Liver (tissue), 9 donors: ENCODE data around the gene TNFSF12. TPM values are rescaled to one million over a fixed set of nuclear protein-coding genes. Genes with fewer than 3 reads are reported as not detected.
A peak's percentile ranks its signal among the peaks of the same experiment; 100 is the strongest.

Experiments used
- DNase-seq: peaks from one replicate; pipeline ENCODE4 v3.0.0-alpha.2; 2017; ENCODE audit warnings: low spot score
- H3K27ac ChIP-seq, 2 donors: one replicate each; pipeline ENCODE4 v1.7.0; 2013; ENCODE audit warnings: inconsistent platforms in 2 of 2, low read length in 2 of 2, control low read depth in 1 of 2, low read depth in 1 of 2, mild to moderate bottlenecking in 1 of 2
- H3K27me3 ChIP-seq, 4 donors: one replicate each; pipeline versions ENCODE4 v1.6.1 to v1.7.0; 2013; ENCODE audit warnings: low read length in 3 of 4, inconsistent platforms in 1 of 4, mild to moderate bottlenecking in 1 of 4, moderate library complexity in 1 of 4; ENCODE audit not compliant: control insufficient read depth in 4 of 4, insufficient read depth in 4 of 4
- H3K36me3 ChIP-seq, 4 donors: one replicate each; pipeline versions ENCODE4 v1.6.1 to v1.7.0; 2013; ENCODE audit warnings: low read length in 3 of 4, mild to moderate bottlenecking in 3 of 4, low read depth in 1 of 4, moderate library complexity in 1 of 4; ENCODE audit not compliant: control insufficient read depth in 4 of 4, insufficient read depth in 3 of 4
- H3K4me1 ChIP-seq, 4 donors: one replicate each; pipeline versions ENCODE4 v1.6.1 to v1.7.0; 2013; ENCODE audit warnings: low read length in 3 of 4, mild to moderate bottlenecking in 3 of 4, moderate library complexity in 1 of 4; ENCODE audit not compliant: control insufficient read depth in 4 of 4, insufficient read depth in 4 of 4
- H3K4me3 ChIP-seq, 3 donors: one replicate each; pipeline versions ENCODE4 v1.6.1 to v1.7.0; 2013; ENCODE audit warnings: low read length in 3 of 3, control low read depth in 1 of 3, low read depth in 1 of 3, mild to moderate bottlenecking in 1 of 3
- H3K9ac ChIP-seq, 2 donors: one replicate each; pipeline ENCODE4 v1.7.0; 2013; ENCODE audit warnings: low read length in 2 of 2, mild to moderate bottlenecking in 2 of 2, moderate library complexity in 2 of 2, control low read depth in 1 of 2, low read depth in 1 of 2
- H3K9me3 ChIP-seq, 4 donors: one replicate each; pipeline versions ENCODE4 v1.6.1 to v1.7.0; 2013; ENCODE audit warnings: low read length in 3 of 4; ENCODE audit not compliant: control insufficient read depth in 4 of 4
- FOXA1 ChIP-seq: IDR thresholded peaks from 2 replicates; pipeline ENCODE4 v1.6.1; 2016; ENCODE audit warnings: antibody characterized with exemption
- GABPA ChIP-seq, 2 donors: IDR thresholded peaks in 1 of 2; conservative IDR thresholded peaks in 1 of 2; 2 replicates each; pipeline ENCODE4 v1.6.1; 2016; ENCODE audit warnings: antibody characterized with exemption in 2 of 2, mild to moderate bottlenecking in 1 of 2, moderate library complexity in 1 of 2
- HNF4A ChIP-seq, 2 donors: conservative IDR thresholded peaks; 2 replicates each; pipeline ENCODE4 v1.6.1; 2016; ENCODE audit warnings: antibody characterized with exemption in 2 of 2, mild to moderate bottlenecking in 2 of 2
- NR2F2 ChIP-seq: IDR thresholded peaks from 2 replicates; pipeline ENCODE4 v1.6.1; 2016; ENCODE audit warnings: antibody characterized with exemption
- RAD21 ChIP-seq, 2 donors: IDR thresholded peaks; 2 replicates each; pipeline ENCODE4 v1.6.1; 2016; ENCODE audit warnings: antibody characterized with exemption in 2 of 2, mild to moderate bottlenecking in 2 of 2
- YY1 ChIP-seq: IDR thresholded peaks from 2 replicates; pipeline ENCODE4 v1.6.1; 2016; ENCODE audit warnings: antibody characterized with exemption, mild to moderate bottlenecking
- WGBS: extraction: QIAGEN DNeasy Blood & Tissue Kit; methylation state at CpG from one replicate; pipeline ENCODE4 v1.1.7; 2013; 5-methylcytosine and 5-hydroxymethylcytosine counted together
- polyA plus RNA-seq, 2 donors: library from polyadenylated mRNA; stranded (reverse) in 1 of 2; unstranded in 1 of 2; fragments of 200-250 nt in 1 of 2; fragments of >200 nt in 1 of 2; fragmentation: Nextera tagmentation in 1 of 2; extraction: Ambion mirVana in 1 of 2; gene quantifications; one replicate each; pipeline versions ENCODE4 v1.2.1 to v1.2.3, GENCODE V29; 2013 to 2015
- total RNA-seq, 2 donors: library from RNA; depleted of rRNA; stranded (reverse); fragments of >200 nt; gene quantifications; one replicate each; pipeline ENCODE4 v1.2.3, GENCODE V29; 2014
- TF ChIP-seq, protein P1 (sequence below): IDR thresholded peaks from 2 replicates; pipeline ENCODE4 v1.6.1; 2016; ENCODE audit warnings: antibody characterized with exemption
- TF ChIP-seq, protein P2 (sequence below): IDR thresholded peaks from 2 replicates; pipeline ENCODE4 v1.6.1; 2016; ENCODE audit warnings: antibody characterized with exemption
- TF ChIP-seq, protein P3 (sequence below): fragments of 150-350 bp; IDR thresholded peaks from 2 replicates; pipeline ENCODE4 v1.5.1; 2017; ENCODE audit warnings: improper control_type of control experiment, low read depth, low read length; ENCODE audit not compliant: missing input control
- donor health status: healthy.
- donor health status: healthy.
- donor health status: healthy.
- donor health status: healthy.
- donor health status: healthy.

Gene TNFSF12
- total and polyA plus RNA-seq, 4 donors: 4.2 to 13.1 (median 5.4) TPM

DNA sequence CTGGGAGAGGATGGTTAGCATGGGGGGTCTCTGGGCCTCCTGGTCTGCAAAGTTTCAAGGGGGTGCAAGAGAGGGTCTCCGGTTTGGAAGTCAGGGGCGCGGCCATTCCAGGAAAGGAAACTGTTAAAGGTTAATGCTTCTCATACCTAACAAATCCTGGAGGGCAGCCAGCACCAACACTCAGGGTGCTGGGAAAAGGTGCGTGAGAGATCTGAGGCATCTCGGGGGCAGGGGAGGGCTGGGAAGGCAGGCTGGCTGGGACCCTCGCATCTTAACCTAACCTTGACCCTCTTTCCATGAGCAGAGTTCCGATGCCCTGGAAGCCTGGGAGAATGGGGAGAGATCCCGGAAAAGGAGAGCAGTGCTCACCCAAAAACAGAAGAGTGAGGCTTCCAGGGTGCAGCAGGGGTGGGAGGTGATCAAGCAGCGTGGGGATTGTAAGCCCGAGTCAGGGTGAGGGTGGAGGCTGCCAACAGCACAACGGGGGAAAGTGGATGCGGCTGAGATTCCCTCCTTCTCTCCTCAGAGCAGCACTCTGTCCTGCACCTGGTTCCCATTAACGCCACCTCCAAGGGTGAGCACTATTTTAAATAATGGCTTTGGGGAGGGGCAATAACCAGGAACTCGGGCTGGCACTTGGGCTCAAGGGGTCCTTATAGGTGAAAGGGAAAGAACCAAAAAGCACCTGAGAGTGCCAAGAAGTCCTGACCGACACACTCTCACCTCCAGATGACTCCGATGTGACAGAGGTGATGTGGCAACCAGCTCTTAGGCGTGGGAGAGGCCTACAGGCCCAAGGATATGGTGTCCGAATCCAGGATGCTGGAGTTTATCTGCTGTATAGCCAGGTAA is 10.7 kb downstream of the TNFSF12 start:
- TF ChIP-seq RAD21 (IDR thresholded peaks at IDR 0.05) (no peak), YY1 (no peak), HNF4A (conservative IDR thresholded peaks at IDR 0.05) (no peak), NR2F2 (no peak)
- TF ChIP-seq, protein P1, sequence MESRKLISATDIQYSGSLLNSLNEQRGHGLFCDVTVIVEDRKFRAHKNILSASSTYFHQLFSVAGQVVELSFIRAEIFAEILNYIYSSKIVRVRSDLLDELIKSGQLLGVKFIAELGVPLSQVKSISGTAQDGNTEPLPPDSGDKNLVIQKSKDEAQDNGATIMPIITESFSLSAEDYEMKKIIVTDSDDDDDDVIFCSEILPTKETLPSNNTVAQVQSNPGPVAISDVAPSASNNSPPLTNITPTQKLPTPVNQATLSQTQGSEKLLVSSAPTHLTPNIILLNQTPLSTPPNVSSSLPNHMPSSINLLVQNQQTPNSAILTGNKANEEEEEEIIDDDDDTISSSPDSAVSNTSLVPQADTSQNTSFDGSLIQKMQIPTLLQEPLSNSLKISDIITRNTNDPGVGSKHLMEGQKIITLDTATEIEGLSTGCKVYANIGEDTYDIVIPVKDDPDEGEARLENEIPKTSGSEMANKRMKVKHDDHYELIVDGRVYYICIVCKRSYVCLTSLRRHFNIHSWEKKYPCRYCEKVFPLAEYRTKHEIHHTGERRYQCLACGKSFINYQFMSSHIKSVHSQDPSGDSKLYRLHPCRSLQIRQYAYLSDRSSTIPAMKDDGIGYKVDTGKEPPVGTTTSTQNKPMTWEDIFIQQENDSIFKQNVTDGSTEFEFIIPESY: no peak
- TF ChIP-seq, protein P2, sequence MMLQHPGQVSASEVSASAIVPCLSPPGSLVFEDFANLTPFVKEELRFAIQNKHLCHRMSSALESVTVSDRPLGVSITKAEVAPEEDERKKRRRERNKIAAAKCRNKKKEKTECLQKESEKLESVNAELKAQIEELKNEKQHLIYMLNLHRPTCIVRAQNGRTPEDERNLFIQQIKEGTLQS: no peak
- TF ChIP-seq, protein P3, sequence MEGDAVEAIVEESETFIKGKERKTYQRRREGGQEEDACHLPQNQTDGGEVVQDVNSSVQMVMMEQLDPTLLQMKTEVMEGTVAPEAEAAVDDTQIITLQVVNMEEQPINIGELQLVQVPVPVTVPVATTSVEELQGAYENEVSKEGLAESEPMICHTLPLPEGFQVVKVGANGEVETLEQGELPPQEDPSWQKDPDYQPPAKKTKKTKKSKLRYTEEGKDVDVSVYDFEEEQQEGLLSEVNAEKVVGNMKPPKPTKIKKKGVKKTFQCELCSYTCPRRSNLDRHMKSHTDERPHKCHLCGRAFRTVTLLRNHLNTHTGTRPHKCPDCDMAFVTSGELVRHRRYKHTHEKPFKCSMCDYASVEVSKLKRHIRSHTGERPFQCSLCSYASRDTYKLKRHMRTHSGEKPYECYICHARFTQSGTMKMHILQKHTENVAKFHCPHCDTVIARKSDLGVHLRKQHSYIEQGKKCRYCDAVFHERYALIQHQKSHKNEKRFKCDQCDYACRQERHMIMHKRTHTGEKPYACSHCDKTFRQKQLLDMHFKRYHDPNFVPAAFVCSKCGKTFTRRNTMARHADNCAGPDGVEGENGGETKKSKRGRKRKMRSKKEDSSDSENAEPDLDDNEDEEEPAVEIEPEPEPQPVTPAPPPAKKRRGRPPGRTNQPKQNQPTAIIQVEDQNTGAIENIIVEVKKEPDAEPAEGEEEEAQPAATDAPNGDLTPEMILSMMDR: no peak
- Histone ChIP-seq H3K9ac (peak overlapping the region in 1 of 2 donors; percentile 76), H3K27me3 (no peaks in the 10 kb centered on the region), H3K9me3 (no peaks in the 10 kb centered on the region), H3K36me3 (peaks cover 0 to 8% (median 0%) of the 10 kb centered on the region in 4 donors), H3K27ac (peak overlapping the region; percentile 79 to 94), H3K4me3 (no peak overlapping the region), H3K4me1 (peaks cover 10 to 55% (median 41%) of the 10 kb centered on the region in 4 donors)
- WGBS: 70% methylated on average over 18 of the region's 18 CpGs
- DNase-seq: no peak

DNA sequence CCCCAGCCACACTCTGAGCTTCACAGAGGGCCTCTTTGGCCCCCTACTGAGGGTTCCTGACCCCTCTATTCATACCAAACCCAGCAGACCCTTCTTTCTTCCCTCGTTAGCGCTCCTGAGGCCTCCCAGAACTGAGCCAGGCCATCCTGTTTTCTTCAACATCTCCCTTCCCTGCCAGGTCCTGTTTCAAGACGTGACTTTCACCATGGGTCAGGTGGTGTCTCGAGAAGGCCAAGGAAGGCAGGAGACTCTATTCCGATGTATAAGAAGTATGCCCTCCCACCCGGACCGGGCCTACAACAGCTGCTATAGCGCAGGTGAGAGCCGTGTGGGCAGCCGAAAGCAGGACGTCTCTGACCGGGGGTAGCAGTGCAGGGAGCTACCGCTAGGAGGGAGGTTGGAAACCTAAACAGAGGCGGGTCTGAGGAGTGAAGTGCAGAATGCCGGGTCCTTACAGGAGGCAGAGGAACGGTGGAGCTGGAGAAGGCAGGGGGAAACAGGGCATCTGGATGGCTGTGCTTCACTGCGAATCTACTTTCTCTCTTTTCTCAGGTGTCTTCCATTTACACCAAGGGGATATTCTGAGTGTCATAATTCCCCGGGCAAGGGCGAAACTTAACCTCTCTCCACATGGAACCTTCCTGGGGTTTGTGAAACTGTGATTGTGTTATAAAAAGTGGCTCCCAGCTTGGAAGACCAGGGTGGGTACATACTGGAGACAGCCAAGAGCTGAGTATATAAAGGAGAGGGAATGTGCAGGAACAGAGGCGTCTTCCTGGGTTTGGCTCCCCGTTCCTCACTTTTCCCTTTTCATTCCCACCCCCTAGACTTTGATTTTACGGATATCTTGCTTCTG is 11.5 kb downstream of the TNFSF12 start:
- H3K9ac ChIP-seq: peak overlapping the region in 1 of 2 donors; percentile 35
- peaks cover 10 to 55% (median 41%) of the 10 kb centered on the region in 4 donors for H3K4me1 ChIP-seq
- TF ChIP-seq GABPA (IDR thresholded peaks at IDR 0.05 in 1 of 2, conservative IDR thresholded peaks at IDR 0.05 in 1 of 2) (no peak), YY1 (no peak), RAD21 (IDR thresholded peaks at IDR 0.05) (peak in 1 of 2 donors; percentile 51), FOXA1 (no peak)
- TF ChIP-seq, protein P3: peak; percentile 68
- peaks cover under 1 to 17% (median 5%) of the 10 kb centered on the region in 4 donors for H3K36me3 ChIP-seq
- peak; percentile 73 for DNase-seq
- peak overlapping the region; percentile 8 to 19 for H3K27ac ChIP-seq
- no peaks in the 10 kb centered on the region for H3K27me3 ChIP-seq
- H3K4me3 ChIP-seq: no peak overlapping the region
- 31% methylated on average over 22 of the region's 22 CpGs for WGBS
- no peaks in the 10 kb centered on the region for H3K9me3 ChIP-seq
